GM12892 (cell line): ENCODE results near the gene UPP2.

ENCODE experiments used
- POLR2A ChIP-seq: IDR thresholded peaks from 2 replicates; pipeline ENCODE4 v1.6.1; 2011; ENCODE audit warnings: low read depth, low read length, control low read depth
- POLR2AphosphoS5 ChIP-seq: IDR thresholded peaks from 2 replicates; pipeline ENCODE4 v1.6.1; 2011; ENCODE audit warnings: low read depth, low read length, control low read depth
- TAF1 ChIP-seq: IDR thresholded peaks from 2 replicates; pipeline ENCODE4 v1.6.1; 2011; ENCODE audit warnings: low read depth, mild to moderate bottlenecking, control low read depth, low read length, borderline replicate concordance

DNA sequence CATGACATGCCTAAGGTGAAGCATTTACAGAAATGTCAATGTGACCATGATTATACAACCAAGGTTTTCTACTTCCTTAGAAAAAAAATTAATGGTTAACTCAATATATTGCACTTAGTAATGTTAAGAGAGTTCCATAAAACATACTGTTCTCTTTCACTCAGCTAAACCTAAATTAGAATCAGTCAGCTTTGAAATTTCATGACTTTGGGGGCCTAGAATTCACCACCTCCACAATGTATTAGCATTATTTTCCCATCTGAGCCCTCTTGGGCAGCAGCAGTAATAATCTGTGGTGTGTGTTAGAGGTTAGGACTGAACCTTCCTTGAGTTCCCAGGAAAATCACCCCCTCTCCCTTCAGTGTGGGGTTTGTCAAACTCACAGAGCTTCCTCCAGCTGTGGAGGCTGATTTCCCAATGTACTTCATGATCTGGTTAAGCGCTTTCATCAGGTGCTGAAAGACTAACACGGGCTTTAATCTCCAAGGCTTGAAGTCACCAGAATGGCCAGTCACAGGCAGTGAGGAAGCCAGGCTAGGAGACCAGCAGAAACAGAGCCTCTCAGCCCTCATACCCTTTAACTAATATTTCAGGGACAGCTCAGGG, 7.1 kb upstream of the UPP2 start:
- TF ChIP-seq POLR2AphosphoS5 (no peak), POLR2A (no peak), TAF1 (no peak)
